Cardiac muscle cell (in vitro differentiated cells and primary cell): ENCODE measurements around the gene ERFE. TPM values are rescaled to one million over a fixed set of nuclear protein-coding genes. Genes with fewer than 3 reads are reported as not detected.

ENCODE experiments used
- DNase-seq, 2 donors: peaks; one replicate each; pipeline versions ENCODE4 v3.0.0 to v3.0.0-alpha.2; 2010 to 2017; ENCODE audit warnings: low read depth in 1 of 2, low spot score in 1 of 2
- H3K27ac ChIP-seq: fragments of 200-600 bp; sonication (generic); 2 replicates; pipeline ENCODE4 v1.5.1; 2016
- H3K27me3 ChIP-seq: fragments of 200-600 bp; sonication (generic); 2 replicates; pipeline ENCODE4 v1.6.0; 2016; ENCODE audit warnings: control low read depth
- H3K36me3 ChIP-seq: fragments of 200-600 bp; sonication (generic); 2 replicates; pipeline ENCODE4 v1.5.1; 2016; ENCODE audit warnings: control low read depth
- H3K4me1 ChIP-seq: fragments of 200-600 bp; sonication (generic); 2 replicates; pipeline ENCODE4 v1.8.1; 2017; ENCODE audit warnings: low read depth, mild to moderate bottlenecking, mixed run types
- H3K4me3 ChIP-seq: fragments of 200-600 bp; sonication (generic); 2 replicates; pipeline ENCODE4 v1.5.1; 2016; ENCODE audit warnings: mild to moderate bottlenecking
- H3K9me3 ChIP-seq: fragments of 200-600 bp; sonication (generic); 2 replicates; pipeline ENCODE4 v1.5.1; 2017; ENCODE audit warnings: low read depth, mild to moderate bottlenecking, control low read depth
- CTCF ChIP-seq: IDR thresholded peaks from 2 replicates; pipeline ENCODE4 v1.5.1; 2012; ENCODE audit warnings: low read depth, mild to moderate bottlenecking, low read length
- polyA plus RNA-seq: library from polyadenylated mRNA; unstranded; fragments of >200 nt; fragmentation: Nextera tagmentation; extraction: Ambion mirVana; gene quantifications from 2 replicates; pipeline ENCODE4 v1.2.1, GENCODE V29; 2016
- total RNA-seq: library from RNA; depleted of rRNA; stranded (reverse); fragments of >200 nt; gene quantifications from 2 replicates; pipeline ENCODE4 v1.2.3, GENCODE V29; 2016

Gene ERFE
- total and polyA plus RNA-seq, 2 experiments from 2014 or later: 0.60 to 1.5 TPM

GRCh38 chr2:238171575-238172187 is 12.9 kb downstream of the ERFE start:
- H3K4me1 ChIP-seq: no peaks in the 10 kb centered on the region
- peaks cover 39% of the 10 kb centered on the region for H3K36me3 ChIP-seq

GRCh38 chr2:238172439-238172838 is 13.7 kb downstream of the ERFE start:
- DNase-seq: no peak
- peaks cover 43% of the 10 kb centered on the region for H3K36me3 ChIP-seq
- H3K27me3 ChIP-seq: no peaks in the 10 kb centered on the region
- no peak for TF ChIP-seq CTCF
- no peak overlapping the region for H3K27ac ChIP-seq
- H3K4me1 ChIP-seq: no peaks in the 10 kb centered on the region
- H3K4me3 ChIP-seq: no peak overlapping the region
- no peaks in the 10 kb centered on the region for H3K9me3 ChIP-seq

More at GRCh38 chr2:238171575-238172187, 12.9 kb downstream of the ERFE start:
- Histone ChIP-seq H3K27me3 (no peaks in the 10 kb centered on the region), H3K27ac (no peak overlapping the region), H3K4me3 (no peak overlapping the region), H3K9me3 (no peaks in the 10 kb centered on the region)
- TF ChIP-seq CTCF: no peak
- DNase-seq: no peak

- peaks cover 55% of the 10 kb centered on the region for H3K36me3 ChIP-seq
- TF ChIP-seq CTCF: no peak
These were observed 14.9 kb downstream of the ERFE start for GRCh38 chr2:238173692-238174091.

GRCh38 chr2:238174291-238174690 is 15.5 kb downstream of the ERFE start:
- Histone ChIP-seq H3K36me3 (peaks cover 60% of the 10 kb centered on the region), H3K27me3 (no peaks in the 10 kb centered on the region), H3K4me3 (no peak overlapping the region), H3K4me1 (no peaks in the 10 kb centered on the region), H3K9me3 (no peaks in the 10 kb centered on the region), H3K27ac (no peak overlapping the region)
- TF ChIP-seq CTCF: no peak
- DNase-seq: no peak

More at GRCh38 chr2:238173692-238174091, 14.9 kb downstream of the ERFE start:
- Histone ChIP-seq H3K27ac (no peak overlapping the region), H3K27me3 (no peaks in the 10 kb centered on the region), H3K9me3 (no peaks in the 10 kb centered on the region), H3K4me1 (no peaks in the 10 kb centered on the region), H3K4me3 (no peak overlapping the region)
- no peak for DNase-seq

- H3K27me3 ChIP-seq: no peaks in the 10 kb centered on the region
- no peak overlapping the region for H3K27ac ChIP-seq
- H3K9me3 ChIP-seq: no peaks in the 10 kb centered on the region
- H3K4me1 ChIP-seq: no peaks in the 10 kb centered on the region
- peaks cover 60% of the 10 kb centered on the region for H3K36me3 ChIP-seq
- DNase-seq: no peak
- no peak for TF ChIP-seq CTCF
- H3K4me3 ChIP-seq: no peak overlapping the region
These were observed 15.9 kb downstream of the ERFE start for GRCh38 chr2:238174701-238175100.
